HFF-Myc (cell line): ENCODE data around the gene GPN2.

Source experiments
- DNase-seq: peaks from one replicate; pipeline ENCODE4 v3.0.0-alpha.2; 2011; ENCODE audit warnings: low read depth; ENCODE audit errors: extremely low read depth
- H3K4me3 ChIP-seq: replicated peaks from 2 replicates; pipeline ENCODE4 v1.5.1; 2011; ENCODE audit warnings: low read depth, mild to moderate bottlenecking, control low read depth, low read length
- TF ChIP-seq, protein P1 (sequence below): IDR thresholded peaks from 2 replicates; pipeline ENCODE4 v1.5.1; 2012; ENCODE audit warnings: mild to moderate bottlenecking, low read depth, low read length, control low read depth; ENCODE audit errors: missing control alignments

The GPN2 gene

GRCh38 chr1:26826261-26827105 is 63.6 kb downstream of the GPN2 start, which contains the start of gene ZDHHC18:
ZDHHC18 (plus strand) TSS chr1:26826688; CDS start chr1:26826805, 117 bp downstream.
- DNase-seq: no peak
- TF ChIP-seq, protein P1, sequence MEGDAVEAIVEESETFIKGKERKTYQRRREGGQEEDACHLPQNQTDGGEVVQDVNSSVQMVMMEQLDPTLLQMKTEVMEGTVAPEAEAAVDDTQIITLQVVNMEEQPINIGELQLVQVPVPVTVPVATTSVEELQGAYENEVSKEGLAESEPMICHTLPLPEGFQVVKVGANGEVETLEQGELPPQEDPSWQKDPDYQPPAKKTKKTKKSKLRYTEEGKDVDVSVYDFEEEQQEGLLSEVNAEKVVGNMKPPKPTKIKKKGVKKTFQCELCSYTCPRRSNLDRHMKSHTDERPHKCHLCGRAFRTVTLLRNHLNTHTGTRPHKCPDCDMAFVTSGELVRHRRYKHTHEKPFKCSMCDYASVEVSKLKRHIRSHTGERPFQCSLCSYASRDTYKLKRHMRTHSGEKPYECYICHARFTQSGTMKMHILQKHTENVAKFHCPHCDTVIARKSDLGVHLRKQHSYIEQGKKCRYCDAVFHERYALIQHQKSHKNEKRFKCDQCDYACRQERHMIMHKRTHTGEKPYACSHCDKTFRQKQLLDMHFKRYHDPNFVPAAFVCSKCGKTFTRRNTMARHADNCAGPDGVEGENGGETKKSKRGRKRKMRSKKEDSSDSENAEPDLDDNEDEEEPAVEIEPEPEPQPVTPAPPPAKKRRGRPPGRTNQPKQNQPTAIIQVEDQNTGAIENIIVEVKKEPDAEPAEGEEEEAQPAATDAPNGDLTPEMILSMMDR: peak; percentile 29
- peak within 1 kb of the TSS; percentile 66 for H3K4me3 ChIP-seq
